ENCODE results near the gene LRRC61.

Gene LRRC61

DNA sequence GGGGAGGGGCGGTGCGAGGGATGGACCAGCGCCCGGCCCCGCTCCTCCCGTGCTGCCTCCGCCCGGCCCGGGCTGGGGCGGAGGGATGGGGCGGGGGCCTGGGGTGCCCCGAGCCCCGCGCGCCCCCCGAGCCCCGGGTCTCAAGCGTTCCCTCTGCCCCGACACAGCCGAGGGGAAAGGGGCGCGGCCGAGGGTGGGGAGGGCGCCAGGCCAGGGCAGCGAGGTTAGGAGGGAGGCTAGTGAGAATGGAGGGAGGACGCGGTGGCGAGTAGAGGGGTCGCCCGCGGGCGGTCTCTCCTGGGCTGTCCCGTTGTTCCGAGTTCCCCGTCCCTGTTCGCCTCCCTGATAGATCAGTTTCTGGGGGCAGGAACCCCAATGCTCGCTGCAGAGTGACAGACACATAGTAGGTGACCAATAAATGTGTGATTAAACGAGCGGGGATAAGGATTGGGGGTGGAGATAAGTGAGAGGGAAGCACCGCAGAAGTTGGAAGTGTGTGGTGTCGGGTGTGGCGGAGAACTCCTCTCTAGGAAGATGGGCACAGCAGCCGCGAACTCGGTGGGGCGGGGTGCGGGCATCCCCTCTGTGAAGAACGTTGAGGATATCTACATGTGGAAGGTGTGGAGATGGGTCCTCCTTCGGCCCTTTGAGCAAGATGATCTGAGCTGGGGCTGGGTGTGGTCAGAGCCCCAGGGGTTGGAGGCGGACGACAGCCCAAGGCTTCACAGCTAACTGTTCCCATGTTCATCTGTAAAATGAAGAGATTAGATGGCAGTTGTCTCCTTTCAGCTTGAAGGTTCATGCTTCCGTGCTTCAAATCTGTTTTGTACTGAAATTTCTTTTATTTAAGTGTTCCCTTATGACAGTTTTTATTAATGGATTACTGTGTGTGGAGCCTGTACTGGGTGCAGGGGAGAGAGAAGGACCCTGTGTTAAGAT lies 56.6 kb downstream of the LRRC61 start:
- Histone ChIP-seq H3K36me3 (ENCODE audit: insufficient read depth) (no peaks in the 10 kb centered on the region), H2AFZ (ENCODE audit: low read depth) (peak overlapping the region; percentile 69), H3K9ac (peak overlapping the region; percentile 87), H3K4me3 (IDR thresholded peaks at IDR 0.05; ENCODE audit: insufficient read depth, low read depth, low read length) (peak overlapping the region; percentile 23), H3K4me1 (ENCODE audit: low read depth, poor library complexity, severe bottlenecking) (peaks cover 68% of the 10 kb centered on the region), H3K27ac (peak overlapping the region; percentile 57), H3K4me2 (peak overlapping the region; percentile 72), H3K79me2 (ENCODE audit: insufficient read depth, low read depth) (peaks cover 24% of the 10 kb centered on the region; the same call in 1 of the 2 replicates), H3K27me3 (ENCODE audit: insufficient read depth, low read depth) (no peaks in the 10 kb centered on the region), H4K20me1 (ENCODE audit: insufficient read depth) (no peaks in the 10 kb centered on the region)
- TF ChIP-seq, protein P1, sequence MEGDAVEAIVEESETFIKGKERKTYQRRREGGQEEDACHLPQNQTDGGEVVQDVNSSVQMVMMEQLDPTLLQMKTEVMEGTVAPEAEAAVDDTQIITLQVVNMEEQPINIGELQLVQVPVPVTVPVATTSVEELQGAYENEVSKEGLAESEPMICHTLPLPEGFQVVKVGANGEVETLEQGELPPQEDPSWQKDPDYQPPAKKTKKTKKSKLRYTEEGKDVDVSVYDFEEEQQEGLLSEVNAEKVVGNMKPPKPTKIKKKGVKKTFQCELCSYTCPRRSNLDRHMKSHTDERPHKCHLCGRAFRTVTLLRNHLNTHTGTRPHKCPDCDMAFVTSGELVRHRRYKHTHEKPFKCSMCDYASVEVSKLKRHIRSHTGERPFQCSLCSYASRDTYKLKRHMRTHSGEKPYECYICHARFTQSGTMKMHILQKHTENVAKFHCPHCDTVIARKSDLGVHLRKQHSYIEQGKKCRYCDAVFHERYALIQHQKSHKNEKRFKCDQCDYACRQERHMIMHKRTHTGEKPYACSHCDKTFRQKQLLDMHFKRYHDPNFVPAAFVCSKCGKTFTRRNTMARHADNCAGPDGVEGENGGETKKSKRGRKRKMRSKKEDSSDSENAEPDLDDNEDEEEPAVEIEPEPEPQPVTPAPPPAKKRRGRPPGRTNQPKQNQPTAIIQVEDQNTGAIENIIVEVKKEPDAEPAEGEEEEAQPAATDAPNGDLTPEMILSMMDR (conservative IDR thresholded peaks at IDR 0.05; ENCODE audit: low read depth, low read length), result no peak

DNA sequence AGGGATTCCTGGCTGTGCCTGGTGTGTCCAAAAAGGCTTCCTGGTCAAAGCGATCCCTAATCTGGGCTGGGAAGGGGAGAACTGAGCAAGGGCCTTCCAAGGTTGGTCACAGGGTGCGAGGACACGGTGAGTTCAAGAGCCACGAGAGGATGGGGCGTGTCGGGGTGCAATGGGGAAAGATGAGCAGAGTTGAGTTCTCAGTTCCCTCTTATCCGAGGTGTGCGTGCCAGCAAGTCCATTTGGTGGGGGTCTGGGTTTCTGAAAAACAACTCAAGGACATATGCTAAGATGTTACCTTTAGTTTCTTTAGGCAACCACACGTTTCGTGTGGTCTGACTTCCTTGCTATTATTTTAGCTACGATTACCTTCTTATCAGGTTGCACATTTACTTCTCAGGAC lies 57.3 kb downstream of the LRRC61 start:
- H3K36me3 ChIP-seq (ENCODE audit: insufficient read depth), result no peaks in the 10 kb centered on the region
- no peak overlapping the region; the same call in 1 of the 2 replicates for H2AFZ ChIP-seq (ENCODE audit: low read depth)
- no peaks in the 10 kb centered on the region for H4K20me1 ChIP-seq (ENCODE audit: insufficient read depth)
- H3K4me3 ChIP-seq (IDR thresholded peaks at IDR 0.05; ENCODE audit: insufficient read depth, low read depth, low read length), result no peak overlapping the region
- peak overlapping the region; percentile 57 for H3K27ac ChIP-seq
- H3K4me1 ChIP-seq (ENCODE audit: low read depth, poor library complexity, severe bottlenecking), result peaks cover 65% of the 10 kb centered on the region
- TF ChIP-seq, protein P1 (conservative IDR thresholded peaks at IDR 0.05; ENCODE audit: low read depth, low read length), result no peak
- peaks cover 17% of the 10 kb centered on the region; the same call in 1 of the 2 replicates for H3K79me2 ChIP-seq (ENCODE audit: insufficient read depth, low read depth)
- peak overlapping the region; percentile 87; the same call in 1 of the 2 replicates for H3K9ac ChIP-seq
- peak overlapping the region; percentile 72 for H3K4me2 ChIP-seq
- no peaks in the 10 kb centered on the region for H3K27me3 ChIP-seq (ENCODE audit: insufficient read depth, low read depth)

DNA sequence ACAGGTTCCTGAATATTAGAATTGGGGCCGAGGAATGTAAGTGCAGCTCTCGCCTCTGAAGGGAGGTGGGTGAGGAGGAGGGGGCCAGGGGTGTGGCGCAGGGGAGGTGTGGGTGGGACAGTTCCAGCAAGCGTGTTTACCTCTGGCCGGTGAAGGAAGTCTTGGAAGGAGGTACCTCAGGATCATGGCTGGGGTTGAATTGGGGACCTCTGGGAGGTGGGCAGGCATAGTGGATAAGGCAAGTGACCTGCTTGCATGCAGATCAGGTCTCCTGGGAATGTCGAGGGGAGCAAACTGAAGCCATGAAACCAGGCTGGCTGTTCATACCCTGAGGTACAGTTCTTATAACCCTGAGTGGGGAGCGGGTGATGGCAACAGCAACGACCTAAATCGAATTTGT lies 57.9 kb downstream of the LRRC61 start:
- peaks cover 17% of the 10 kb centered on the region; the same call in 1 of the 2 replicates for H3K79me2 ChIP-seq (ENCODE audit: insufficient read depth, low read depth)
- no peak overlapping the region for H3K27ac ChIP-seq

DNA sequence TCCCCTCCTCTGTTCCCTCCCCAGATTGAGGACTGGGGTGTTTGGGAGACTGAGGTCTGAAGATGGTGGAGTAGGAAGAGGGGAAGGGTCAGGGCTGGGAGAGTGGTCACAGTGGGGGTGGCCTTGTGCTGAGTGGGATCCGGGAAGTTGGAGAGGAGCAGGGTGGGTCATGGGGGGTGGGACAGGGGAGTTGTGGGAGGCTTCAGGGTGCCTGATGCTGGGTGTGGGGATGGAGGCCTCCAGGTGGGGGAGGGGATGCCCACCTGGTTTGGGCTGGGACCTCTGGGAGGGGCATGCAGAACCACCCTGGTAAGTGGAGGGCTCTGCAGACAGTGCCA lies 58.6 kb downstream of the LRRC61 start:
- TF ChIP-seq, protein P1 (conservative IDR thresholded peaks at IDR 0.05; ENCODE audit: low read depth, low read length), result no peak
- peaks cover 65% of the 10 kb centered on the region for H3K4me1 ChIP-seq (ENCODE audit: low read depth, poor library complexity, severe bottlenecking)
- no peak overlapping the region for H3K27ac ChIP-seq
- H3K4me3 ChIP-seq (IDR thresholded peaks at IDR 0.05; ENCODE audit: insufficient read depth, low read depth, low read length), result no peak overlapping the region
- peaks cover 17% of the 10 kb centered on the region; the same call in 1 of the 2 replicates for H3K79me2 ChIP-seq (ENCODE audit: insufficient read depth, low read depth)
- H3K27me3 ChIP-seq (ENCODE audit: insufficient read depth, low read depth), result no peaks in the 10 kb centered on the region
- H3K9ac ChIP-seq, result no peak overlapping the region
- H3K36me3 ChIP-seq (ENCODE audit: insufficient read depth), result no peaks in the 10 kb centered on the region
- H4K20me1 ChIP-seq (ENCODE audit: insufficient read depth), result no peaks in the 10 kb centered on the region
- no peak overlapping the region for H2AFZ ChIP-seq (ENCODE audit: low read depth)
- no peak overlapping the region for H3K4me2 ChIP-seq

More for the DNA sequence above, 57.9 kb downstream of the LRRC61 start:
- no peaks in the 10 kb centered on the region for H3K36me3 ChIP-seq (ENCODE audit: insufficient read depth)
- H4K20me1 ChIP-seq (ENCODE audit: insufficient read depth), result no peaks in the 10 kb centered on the region
- TF ChIP-seq, protein P1 (conservative IDR thresholded peaks at IDR 0.05; ENCODE audit: low read depth, low read length), result no peak
- H3K27me3 ChIP-seq (ENCODE audit: insufficient read depth, low read depth), result no peaks in the 10 kb centered on the region
- H3K4me2 ChIP-seq, result peak overlapping the region; percentile 72; the same call in 1 of the 2 replicates
- no peak overlapping the region for H2AFZ ChIP-seq (ENCODE audit: low read depth)
- no peak overlapping the region for H3K9ac ChIP-seq
- H3K4me1 ChIP-seq (ENCODE audit: low read depth, poor library complexity, severe bottlenecking), result peaks cover 65% of the 10 kb centered on the region
- H3K4me3 ChIP-seq (IDR thresholded peaks at IDR 0.05; ENCODE audit: insufficient read depth, low read depth, low read length), result no peak overlapping the region

Measured in KMS-11 (cell line).